OCI-LY1 (cell line): ENCODE results near the gene TERT.

ENCODE experiments used
- EZH2 ChIP-seq: fragments of 200-600 bp; sonication (generic), shearing (Covaris generic); IDR thresholded peaks from 2 replicates; pipeline ENCODE4 v1.8.0; 2017; ENCODE audit warnings: borderline replicate concordance, mixed run types, mild to moderate bottlenecking, antibody characterized with exemption, low read length, moderate library complexity, mixed read lengths
- TF ChIP-seq, protein P1 (sequence below): fragments of 200-600 bp; sonication (generic), shearing (Covaris generic); IDR thresholded peaks from 2 replicates; pipeline ENCODE4 v1.5.1; 2017; ENCODE audit warnings: mild to moderate bottlenecking, antibody characterized with exemption, low read length, moderate library complexity, mixed read lengths

DNA sequence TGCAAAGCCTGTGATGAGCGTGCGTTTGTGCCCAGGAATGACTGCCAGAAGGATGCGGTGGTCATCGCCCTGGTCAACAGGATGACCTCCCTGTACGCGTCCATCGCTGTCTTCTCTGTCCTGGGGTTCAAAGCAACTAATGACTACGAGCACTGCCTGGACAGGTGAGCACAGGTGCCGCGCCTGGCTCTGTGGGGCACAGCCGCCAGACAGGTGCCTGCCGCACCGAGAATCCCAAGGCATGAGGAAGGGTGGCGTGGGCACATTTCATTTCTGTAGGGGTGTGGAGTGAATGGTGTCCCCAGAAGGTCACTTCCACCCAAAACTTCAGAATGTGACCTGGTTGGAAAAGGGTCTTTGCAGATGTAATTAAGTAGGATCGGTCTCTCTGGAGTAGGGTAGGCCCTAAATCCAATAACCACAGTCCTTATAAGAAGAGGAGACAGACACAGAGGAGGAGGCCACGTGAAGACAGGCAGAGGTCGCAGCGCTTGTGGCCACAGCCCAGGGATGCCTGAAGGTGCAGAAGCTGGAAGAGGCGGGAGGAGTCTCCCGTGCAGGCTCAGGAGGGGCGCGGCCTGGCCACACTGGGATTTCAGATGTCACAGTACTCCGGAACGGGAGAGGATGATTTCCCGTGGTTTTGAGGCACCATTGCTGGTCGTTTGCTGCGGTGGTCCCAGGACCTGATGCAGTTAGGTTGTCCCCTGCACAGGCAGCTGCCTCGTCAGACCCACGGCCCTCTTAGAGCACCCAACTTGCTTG lies 54.2 kb downstream of the TERT start:
- TF ChIP-seq, protein P1, sequence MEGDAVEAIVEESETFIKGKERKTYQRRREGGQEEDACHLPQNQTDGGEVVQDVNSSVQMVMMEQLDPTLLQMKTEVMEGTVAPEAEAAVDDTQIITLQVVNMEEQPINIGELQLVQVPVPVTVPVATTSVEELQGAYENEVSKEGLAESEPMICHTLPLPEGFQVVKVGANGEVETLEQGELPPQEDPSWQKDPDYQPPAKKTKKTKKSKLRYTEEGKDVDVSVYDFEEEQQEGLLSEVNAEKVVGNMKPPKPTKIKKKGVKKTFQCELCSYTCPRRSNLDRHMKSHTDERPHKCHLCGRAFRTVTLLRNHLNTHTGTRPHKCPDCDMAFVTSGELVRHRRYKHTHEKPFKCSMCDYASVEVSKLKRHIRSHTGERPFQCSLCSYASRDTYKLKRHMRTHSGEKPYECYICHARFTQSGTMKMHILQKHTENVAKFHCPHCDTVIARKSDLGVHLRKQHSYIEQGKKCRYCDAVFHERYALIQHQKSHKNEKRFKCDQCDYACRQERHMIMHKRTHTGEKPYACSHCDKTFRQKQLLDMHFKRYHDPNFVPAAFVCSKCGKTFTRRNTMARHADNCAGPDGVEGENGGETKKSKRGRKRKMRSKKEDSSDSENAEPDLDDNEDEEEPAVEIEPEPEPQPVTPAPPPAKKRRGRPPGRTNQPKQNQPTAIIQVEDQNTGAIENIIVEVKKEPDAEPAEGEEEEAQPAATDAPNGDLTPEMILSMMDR, result no peak
- no peak for TF ChIP-seq EZH2
